GM13977 (cell line): ENCODE results near the gene STAT3.

Source experiments
- DNase-seq: peaks from one replicate; pipeline ENCODE4 v3.0.0; 2012; ENCODE audit warnings: low spot score
- in situ Hi-C: fragments of 300-500 bp; cut with MboI; formaldehyde crosslinking; loops from one replicate; pipeline ENCODE4 v1.12.0; 2022; ENCODE audit warnings: low sequenced_read_pairs, low pct_unique_long_range_greater_than_20kb, mixed read lengths, inconsistent platforms; ENCODE audit not compliant: unreplicated experiment
- TF ChIP-seq, protein P1 (sequence below): IDR thresholded peaks from 2 replicates; pipeline ENCODE4 v1.5.1; 2012; ENCODE audit warnings: mild to moderate bottlenecking, control low read depth; ENCODE audit not compliant: insufficient read depth; ENCODE audit errors: extremely low read depth, missing control alignments

Gene STAT3

DNA sequence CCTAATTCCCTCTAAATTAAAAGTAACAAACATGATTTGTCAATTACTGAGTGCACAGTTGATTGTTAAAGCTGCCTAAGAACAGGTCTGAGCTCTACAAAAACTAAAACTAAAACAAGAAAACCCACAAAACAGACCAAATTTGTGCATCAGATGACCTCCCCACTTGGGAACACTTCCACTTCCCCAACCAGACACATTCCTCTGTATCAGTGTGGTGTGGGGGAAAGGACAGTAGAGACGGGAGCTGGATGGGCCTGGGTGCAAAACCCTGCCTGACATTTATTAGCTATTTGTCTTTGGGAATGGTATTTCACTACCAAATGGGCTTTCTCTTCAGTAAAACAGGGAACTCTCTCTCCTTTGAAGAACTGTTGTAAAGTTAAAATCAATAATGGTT lies 29.8 kb downstream of the STAT3 start:
- no peak for DNase-seq
- TF ChIP-seq, protein P1, sequence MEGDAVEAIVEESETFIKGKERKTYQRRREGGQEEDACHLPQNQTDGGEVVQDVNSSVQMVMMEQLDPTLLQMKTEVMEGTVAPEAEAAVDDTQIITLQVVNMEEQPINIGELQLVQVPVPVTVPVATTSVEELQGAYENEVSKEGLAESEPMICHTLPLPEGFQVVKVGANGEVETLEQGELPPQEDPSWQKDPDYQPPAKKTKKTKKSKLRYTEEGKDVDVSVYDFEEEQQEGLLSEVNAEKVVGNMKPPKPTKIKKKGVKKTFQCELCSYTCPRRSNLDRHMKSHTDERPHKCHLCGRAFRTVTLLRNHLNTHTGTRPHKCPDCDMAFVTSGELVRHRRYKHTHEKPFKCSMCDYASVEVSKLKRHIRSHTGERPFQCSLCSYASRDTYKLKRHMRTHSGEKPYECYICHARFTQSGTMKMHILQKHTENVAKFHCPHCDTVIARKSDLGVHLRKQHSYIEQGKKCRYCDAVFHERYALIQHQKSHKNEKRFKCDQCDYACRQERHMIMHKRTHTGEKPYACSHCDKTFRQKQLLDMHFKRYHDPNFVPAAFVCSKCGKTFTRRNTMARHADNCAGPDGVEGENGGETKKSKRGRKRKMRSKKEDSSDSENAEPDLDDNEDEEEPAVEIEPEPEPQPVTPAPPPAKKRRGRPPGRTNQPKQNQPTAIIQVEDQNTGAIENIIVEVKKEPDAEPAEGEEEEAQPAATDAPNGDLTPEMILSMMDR, result no peak
- in situ Hi-C loops, result no loop called here

DNA sequence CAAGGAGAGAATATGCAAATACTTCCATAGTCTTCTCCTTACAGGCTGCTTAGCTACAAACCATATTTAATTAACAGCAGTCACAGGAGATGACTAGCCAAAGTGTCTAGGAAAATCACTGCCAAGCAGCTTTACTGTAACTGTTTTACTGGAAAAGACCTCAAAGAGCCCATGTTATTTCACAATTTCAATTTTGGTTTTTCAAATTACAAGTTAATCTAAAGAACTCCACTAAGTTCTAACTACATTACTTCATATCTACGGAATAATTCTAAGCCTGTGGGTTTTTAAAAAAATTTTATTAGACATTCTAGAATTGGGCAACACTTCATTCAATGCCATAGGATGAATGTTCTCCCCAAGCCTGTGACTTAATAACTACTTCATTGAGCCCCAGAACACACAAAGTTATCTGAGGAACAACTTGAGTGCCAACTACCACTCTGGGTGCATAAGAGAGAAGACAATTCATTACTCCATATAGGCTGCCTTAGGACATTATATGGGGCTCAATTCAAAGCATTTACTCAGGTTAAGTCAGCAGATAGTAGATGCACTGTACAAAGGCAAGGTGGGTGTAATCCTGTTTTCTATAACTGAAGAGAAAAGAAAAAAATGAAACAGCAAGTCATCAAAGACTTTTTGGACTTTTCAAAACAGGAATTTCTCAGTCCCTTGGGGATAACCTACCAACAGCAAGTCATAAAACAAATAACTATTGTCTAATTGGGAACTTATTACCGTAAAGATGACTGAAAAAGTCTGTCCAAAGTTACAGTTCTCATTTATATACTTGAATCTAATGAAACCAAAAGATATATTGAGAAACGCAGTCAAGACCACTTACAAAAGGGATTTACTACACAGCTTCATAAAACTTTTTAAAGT lies 33.0 kb downstream of the STAT3 start:
- in situ Hi-C loops, result no loop called here
- TF ChIP-seq, protein P1, result no peak
- DNase-seq, result no peak

DNA sequence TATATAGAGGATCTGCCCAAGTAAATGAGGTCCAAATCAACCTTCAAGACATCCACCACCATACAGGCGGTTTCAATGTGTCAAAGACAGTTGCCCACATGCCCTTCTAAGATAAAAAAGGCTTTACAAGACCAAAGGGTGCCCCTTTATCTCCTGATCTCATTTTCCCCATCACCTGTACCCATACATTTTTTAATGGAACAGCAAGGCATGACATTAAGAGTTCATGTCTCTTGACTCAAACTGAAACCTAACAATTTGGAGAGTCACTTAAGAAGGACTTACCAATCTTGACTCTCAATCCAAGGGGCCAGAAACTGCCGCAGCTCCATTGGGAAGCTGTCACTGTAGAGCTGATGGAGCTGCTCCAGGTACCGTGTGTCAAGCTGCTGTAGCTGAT lies 40.1 kb downstream of the STAT3 start:
- no peak for DNase-seq
- in situ Hi-C loops, result no loop called here
- TF ChIP-seq, protein P1, result no peak

DNA sequence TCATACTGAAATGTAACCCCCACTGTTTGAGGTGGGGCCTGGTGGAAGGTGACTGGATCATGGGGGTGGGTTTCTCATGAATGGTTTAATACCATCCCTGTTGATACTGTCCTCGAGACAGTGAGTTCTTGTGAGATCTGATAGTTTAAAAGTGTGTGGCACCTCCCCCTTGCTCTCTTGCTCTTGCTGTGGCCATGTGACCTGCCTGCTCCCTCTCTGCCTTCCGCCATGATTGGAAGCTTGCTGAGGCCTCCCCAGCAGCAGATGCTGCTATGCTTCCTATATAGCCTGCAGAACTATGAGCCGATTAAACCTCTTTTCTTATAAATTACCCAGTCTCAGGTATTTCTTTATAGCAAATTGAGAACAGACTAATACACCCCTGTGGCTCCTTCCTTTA lies 40.6 kb downstream of the STAT3 start:
- in situ Hi-C loops, result no loop called here
- TF ChIP-seq, protein P1, result no peak
- DNase-seq, result no peak

DNA sequence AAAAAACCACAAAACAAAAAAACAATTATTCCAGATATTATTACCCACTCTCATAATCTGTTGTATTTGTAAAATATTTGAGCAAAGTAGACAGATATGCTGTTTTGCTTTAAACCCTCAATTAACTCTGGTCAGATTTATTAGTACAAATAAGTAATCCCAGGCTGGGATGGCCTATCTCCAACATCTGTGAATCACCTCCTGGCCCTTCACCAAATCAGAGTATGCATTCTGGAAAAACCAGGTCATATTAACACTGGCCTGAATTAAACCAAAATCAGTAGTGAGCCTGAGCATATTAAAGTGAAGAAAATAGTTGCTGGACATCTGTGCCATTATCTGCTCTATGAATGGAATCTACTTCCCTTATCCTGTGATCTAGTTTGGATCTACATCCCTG lies 41.0 kb downstream of the STAT3 start:
- TF ChIP-seq, protein P1, result no peak
- DNase-seq, result no peak
- in situ Hi-C loops, result no loop called here

DNA sequence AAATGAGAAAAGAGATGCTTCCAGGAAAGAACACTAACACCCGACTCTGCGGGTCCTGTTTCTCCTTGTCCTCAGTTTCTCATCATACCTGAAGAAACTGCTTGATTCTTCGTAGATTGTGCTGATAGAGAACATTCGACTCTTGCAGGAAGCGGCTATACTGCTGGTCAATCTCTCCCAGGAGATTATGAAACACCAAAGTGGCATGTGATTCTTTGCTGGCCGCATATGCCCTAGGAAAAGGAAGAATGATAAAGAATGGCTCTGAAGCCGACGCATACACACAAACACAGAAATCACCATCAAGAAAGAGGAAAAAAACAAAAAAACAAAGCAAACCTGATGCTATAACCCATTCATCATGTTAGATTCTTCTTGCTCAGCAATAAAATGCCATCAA lies 41.8 kb downstream of the STAT3 start:
- no peak for DNase-seq
- in situ Hi-C loops, result no loop called here
- TF ChIP-seq, protein P1, result no peak
